ENCODE data around the gene CFL1. TPM values are rescaled to one million over a fixed set of nuclear protein-coding genes. Genes with fewer than 3 reads are reported as not detected.

CFL1 gene
- total and polyA plus RNA-seq, 10 of the 15 experiments (the other 5 are each of a cell fraction or from before 2014, with no cell fraction given), result 164 to 2,994 (median 1,500) TPM

DNA sequence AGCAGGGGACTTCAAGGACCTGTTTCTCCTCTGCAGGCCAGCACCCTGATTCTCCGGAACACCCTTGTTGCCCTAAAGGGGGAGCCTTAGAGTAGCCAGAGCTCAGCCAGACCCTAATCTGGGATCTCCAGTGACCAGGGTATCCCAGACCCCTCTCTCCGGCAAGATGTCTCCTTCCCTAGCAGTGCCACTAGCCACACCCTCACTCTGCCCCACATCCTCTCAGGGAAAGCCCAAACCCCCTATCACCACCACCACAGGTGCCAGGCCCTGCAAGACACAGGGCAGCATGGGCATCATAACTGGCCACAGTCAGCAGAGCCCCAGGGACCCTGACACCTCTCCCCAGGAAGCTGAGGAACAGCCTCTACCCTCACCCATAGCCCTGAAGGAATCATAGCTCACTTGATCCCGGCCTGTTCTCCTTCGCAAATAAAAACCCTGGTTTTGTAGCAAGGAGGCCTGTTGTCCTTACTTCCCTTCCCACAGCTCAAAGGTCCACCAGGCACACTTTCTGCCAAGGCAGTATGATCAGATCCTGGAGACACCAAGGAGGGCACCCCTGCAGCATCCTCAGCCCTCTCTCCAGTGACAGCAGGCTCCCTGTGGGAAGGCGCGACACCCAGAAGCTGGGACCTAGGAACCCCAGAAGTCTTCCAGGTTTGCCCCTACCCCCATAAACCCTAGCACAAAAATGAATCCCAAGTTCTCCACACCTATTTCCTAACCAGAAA lies 4.6 kb downstream of the CFL1 start:
- POLR2A ChIA-PET, result interaction anchor here (1.1 kb wide), 1 partner anchor 147 kb away, joined by 4 read pairs; no protein-coding TSS in a partner anchor
- SMC1A ChIA-PET (ENCODE audit: uncharacterized antibody, unreplicated experiment), result no interaction called here
- Histone ChIP-seq H3K9ac (ENCODE audit: control insufficient read depth, insufficient read depth, low read length) (no peak overlapping the region), H3K9me3 (replicated peaks; ENCODE audit: control insufficient read depth, insufficient read depth, low read length) (peaks cover 2% of the 10 kb centered on the region; the same call in 2 of the 3 replicates), H3K4me3 (no peak overlapping the region), H3K36me3 (ENCODE audit: control insufficient read depth in 2 of 2, insufficient read depth in 2 of 2, low read length in 1 of 2) (peaks cover 32 to 41% of the 10 kb centered on the region in 2 experiments; a peak in 3 of 4 replicates), H2AFZ (ENCODE audit: control insufficient read depth, low read depth, low read length) (no peak overlapping the region), H3K4me2 (ENCODE audit: control insufficient read depth, insufficient read depth) (no peak overlapping the region), H3K79me2 (ENCODE audit: control insufficient read depth, insufficient read depth, low read length) (peaks cover 42% of the 10 kb centered on the region), H3K27ac (ENCODE audit: control insufficient read depth, insufficient read depth) (no peak overlapping the region), H4K20me1 (ENCODE audit: control insufficient read depth, insufficient read depth) (peaks cover 24% of the 10 kb centered on the region), H3K27me3 (replicated peaks in 1 of 2; ENCODE audit: control insufficient read depth in 2 of 2, insufficient read depth in 2 of 2, low read length in 1 of 2) (no peaks in the 10 kb centered on the region), H3K4me1 (ENCODE audit: control insufficient read depth, insufficient read depth, low read length) (peaks cover 10% of the 10 kb centered on the region)
- no TSS peak for BruUV-seq (replicated peaks)
- in situ Hi-C loops (cut with MboI) (loop anchor here (25.0 kb wide), 1 partner anchor 1616 kb away; the partner anchor contains the start of genes DNAJC4, FKBP2, NUDT22 and PPP1R14B), intact Hi-C loops (cut with micrococcal nuclease; ENCODE audit: unreplicated experiment) (no loop called here)
- no peak for ATAC-seq
- WGBS (ENCODE audit: insufficient coverage, insufficient replicate concordance, low lambda C conversion rate, missing lambda C conversion rate), result 91% methylated on average over 6 of the region's 6 CpGs
- FAIRE-seq, result no peak
- no peak for TF ChIP-seq TAF1 (IDR thresholded peaks at IDR 0.05; ENCODE audit: borderline replicate concordance, low read depth, low read length)
- peak; percentile 21; the same call in 1 of the 2 replicates for TF ChIP-seq POLR2AphosphoS5 (IDR thresholded peaks at IDR 0.05; ENCODE audit: low read length)
- TF ChIP-seq MTA2 (IDR thresholded peaks at IDR 0.05; ENCODE audit: low read depth), result no peak
- 0 out of 2 replicates have a peak, but pooled peaks have one; percentile 9 for TF ChIP-seq PAX5 (IDR thresholded peaks at IDR 0.05; ENCODE audit: borderline replicate concordance, low read depth, low read length)
- TF ChIP-seq PBX3 (IDR thresholded peaks at IDR 0.05; ENCODE audit: insufficient replicate concordance, low read depth, low read length), result no peak
- TF ChIP-seq CBX3 (IDR thresholded peaks at IDR 0.05; ENCODE audit: borderline replicate concordance, low read depth), result no peak
- TF ChIP-seq, protein P1, sequence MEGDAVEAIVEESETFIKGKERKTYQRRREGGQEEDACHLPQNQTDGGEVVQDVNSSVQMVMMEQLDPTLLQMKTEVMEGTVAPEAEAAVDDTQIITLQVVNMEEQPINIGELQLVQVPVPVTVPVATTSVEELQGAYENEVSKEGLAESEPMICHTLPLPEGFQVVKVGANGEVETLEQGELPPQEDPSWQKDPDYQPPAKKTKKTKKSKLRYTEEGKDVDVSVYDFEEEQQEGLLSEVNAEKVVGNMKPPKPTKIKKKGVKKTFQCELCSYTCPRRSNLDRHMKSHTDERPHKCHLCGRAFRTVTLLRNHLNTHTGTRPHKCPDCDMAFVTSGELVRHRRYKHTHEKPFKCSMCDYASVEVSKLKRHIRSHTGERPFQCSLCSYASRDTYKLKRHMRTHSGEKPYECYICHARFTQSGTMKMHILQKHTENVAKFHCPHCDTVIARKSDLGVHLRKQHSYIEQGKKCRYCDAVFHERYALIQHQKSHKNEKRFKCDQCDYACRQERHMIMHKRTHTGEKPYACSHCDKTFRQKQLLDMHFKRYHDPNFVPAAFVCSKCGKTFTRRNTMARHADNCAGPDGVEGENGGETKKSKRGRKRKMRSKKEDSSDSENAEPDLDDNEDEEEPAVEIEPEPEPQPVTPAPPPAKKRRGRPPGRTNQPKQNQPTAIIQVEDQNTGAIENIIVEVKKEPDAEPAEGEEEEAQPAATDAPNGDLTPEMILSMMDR (IDR thresholded peaks at IDR 0.05 in 2 of 3, conservative IDR thresholded peaks at IDR 0.05 in 1 of 3; ENCODE audit: control insufficient read depth in 2 of 3, extremely low read depth in 1 of 3, insufficient read depth in 1 of 3, low read depth in 3 of 3, low read length in 3 of 3), result 0 out of 6 replicates have a peak, but pooled peaks of 1 of the 3 experiments have one; percentile 2
- TF ChIP-seq POLR2A (IDR thresholded peaks at IDR 0.05; ENCODE audit: low read depth, low read length), result peak; percentile 57
- no peak for TF ChIP-seq STAT1 (conservative IDR thresholded peaks at IDR 0.05)
- CTCF ChIA-PET, result interaction anchor here (0.6 to 1.2 kb wide), 4 partner anchors 10 to 137 kb away, joined by 3 to 4 read pairs (median 4); no protein-coding TSS in a partner anchor
- no peak for DNase-seq (ENCODE audit: low read depth, low spot score)
- RAD21 ChIA-PET (ENCODE audit: unreplicated experiment), result interaction anchor here (0.5 kb wide), 1 partner anchor 281 kb away, joined by 3 read pairs; the partner anchor contains the start of gene FAM89B

Data from GM12878 (cell line).